ENCODE data around the gene CXCR5. TPM values are rescaled to one million over a fixed set of nuclear protein-coding genes. Genes with fewer than 3 reads are reported as not detected.

The CXCR5 gene
- total RNA-seq, 1 donor from 2014 or later = not detected

DNA sequence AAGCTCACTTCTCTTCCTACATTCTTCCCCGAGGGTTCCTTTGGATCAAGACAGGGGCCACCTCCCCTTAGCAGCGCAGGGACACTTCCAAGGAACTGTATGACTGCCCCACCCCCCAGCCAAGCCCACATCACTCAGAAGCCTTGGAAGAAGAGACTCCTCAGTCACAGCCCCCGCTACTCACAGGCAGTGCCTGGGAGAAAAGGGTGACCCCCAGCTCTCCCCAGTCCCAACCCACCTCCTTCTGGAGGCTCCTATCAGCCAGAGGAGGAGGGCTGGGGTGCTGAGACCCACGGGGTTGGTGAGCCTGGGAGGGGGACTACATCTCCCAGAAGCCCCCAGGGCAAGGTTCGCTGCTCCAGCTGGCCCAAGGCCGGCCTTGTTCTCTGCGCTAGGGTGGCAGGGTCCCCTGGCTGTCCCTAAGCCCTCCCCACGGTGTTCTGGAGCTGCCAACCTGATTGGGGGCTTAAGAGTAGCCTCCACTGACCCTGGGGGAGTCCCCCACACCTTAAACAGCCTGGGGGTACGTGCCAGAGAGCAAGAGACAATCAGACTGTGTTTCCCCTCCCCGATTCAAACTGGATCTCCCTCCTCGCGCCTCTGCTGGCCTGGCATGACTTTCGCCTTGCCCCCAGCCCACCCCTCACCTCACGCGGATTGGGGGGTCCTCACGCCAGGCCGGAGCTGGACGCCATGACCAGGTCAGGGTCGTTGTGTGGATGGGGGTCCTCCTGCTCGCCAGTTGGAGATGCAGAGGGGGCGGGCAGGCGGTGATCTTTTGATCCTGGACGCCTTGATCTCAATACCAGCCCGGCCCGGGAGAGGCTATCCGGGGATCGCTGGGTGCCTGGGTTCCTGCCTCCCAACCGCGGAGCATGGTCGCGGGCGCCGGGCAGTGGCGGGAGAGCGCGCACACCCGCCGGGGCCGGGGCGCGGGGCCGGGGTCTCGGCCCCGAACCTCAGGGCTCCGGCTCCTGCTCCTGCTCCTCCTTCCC is 41.2 kb downstream of the CXCR5 start:
- no peak for DNase-seq (ENCODE audit: extremely low read depth, low read depth, low spot score)

DNA sequence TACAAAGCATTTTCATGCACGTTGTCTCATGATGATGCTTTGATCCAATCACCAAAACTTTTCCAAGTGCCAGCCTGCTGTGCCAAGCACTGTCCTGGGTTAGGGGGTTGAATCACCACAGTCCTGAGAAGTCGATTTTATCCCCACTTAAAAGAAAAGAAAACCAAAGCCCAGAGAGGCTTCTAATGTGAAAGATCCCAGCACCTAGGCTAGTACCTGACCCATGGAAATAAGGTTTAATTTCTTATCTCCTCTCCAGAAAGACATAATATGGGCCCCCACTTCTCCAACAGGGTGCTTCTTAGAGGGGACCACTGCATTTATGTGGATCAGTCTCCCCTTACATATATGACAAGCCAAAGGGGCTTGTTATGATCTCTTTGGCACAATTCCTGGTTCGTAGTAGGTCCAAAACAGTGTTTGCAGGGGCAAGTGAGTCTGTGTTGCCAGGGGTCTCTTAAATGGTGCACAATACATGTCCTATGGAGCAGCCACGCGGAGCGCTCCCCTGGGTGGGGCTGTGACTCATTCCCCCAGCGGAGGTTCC is 43.9 kb downstream of the CXCR5 start:
- no peak for DNase-seq (ENCODE audit: extremely low read depth, low read depth, low spot score)

DNA sequence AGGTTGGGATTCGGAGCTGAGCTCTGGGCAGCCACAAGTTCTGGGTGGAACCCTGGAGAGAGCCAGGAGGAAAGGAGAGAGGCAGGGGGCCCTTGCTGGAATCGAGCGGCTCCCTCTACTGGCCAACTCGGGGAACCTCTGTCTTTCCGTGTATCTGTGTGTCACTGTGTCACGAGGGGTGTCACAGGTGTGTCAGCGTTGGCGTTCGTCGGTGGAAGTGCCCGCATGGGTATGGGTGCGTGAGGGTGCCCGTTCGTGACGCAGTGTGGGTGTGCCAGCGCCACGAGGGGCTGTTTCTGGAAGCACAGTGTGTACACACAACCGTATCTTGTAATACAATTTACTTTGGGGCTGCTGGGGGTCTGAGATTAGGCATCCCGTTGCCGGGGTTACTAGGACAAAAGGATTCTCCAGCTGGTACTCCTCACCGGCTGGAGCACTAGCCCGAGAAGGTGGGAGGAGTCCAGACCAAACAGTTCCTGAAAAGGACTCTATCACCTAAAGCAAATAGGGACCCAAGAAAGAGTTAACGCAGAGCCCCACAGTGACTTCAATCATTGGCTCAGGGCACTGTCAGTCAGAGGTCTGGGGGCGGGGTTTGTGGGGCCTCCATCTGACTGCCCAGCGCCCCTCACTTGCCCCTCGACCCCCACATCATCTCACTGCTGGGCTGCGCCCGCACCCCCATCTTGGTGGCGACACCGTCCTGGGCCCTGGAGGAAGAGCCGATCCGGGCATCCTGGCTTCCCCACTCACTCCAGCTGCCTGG is 44.6 kb downstream of the CXCR5 start:
- no peak for DNase-seq (ENCODE audit: extremely low read depth, low read depth, low spot score)

DNA sequence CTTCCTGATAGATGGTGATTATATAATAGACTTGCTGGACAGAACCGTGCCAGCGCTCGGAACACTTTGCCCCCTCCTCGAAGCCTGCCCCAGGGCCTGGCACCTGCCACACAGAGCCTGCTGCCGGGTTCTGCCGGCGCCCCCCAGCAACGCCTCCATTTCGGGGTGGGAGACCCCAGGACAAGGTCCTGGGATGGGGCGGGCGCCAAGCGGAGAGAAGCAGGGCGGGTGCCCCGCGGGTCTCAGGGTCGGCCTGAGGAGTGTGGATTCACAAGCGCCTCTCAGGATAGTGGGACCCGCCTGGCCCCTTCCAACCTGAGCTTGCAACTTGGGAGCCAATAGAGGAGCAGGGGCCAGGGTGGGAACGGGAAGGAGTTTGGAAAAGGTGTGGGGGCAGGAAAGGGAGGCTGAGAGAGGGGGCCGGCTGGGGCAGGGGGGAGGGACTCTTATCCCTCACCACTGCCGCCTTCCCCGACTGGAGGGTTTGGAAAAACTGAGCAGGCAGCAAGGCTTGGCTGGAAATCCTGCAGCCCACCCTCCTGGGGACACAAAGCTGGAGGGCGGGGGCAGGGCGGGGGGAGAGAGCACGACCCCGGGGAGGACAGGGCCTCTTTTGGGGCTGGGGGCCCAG is 45.3 kb downstream of the CXCR5 start:
- no peak for DNase-seq (ENCODE audit: extremely low read depth, low read depth, low spot score)

DNA sequence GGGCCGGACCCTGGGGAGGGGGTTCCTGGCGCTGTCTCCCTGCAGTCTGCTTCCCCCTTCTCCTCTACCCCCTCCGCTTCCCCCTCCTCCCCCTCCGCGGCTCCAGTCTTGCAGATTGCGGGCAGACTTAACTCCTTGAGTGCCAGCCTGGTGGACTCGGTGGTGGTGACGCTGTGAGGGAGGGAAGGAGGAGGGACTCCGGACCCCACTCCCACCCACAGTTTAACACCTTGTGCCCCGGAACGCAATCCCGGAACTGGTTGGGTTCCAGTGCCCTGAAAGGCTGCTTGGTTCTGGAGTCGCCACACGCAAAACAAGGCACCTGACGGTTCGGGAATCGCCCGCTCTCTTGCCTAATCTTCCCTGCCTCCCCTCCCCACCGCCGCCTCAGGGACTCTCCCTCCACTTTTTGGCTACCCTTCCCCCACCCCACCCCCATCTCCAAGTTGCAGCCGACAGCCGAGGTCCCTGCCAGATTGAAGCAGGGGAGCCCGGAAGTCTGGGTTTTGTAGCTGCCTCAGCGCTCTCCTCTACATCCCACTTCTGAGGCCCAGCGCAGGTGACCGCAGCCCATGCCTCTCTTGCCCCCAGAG is 45.9 kb downstream of the CXCR5 start:
- no peak for DNase-seq (ENCODE audit: extremely low read depth, low read depth, low spot score)

DNA sequence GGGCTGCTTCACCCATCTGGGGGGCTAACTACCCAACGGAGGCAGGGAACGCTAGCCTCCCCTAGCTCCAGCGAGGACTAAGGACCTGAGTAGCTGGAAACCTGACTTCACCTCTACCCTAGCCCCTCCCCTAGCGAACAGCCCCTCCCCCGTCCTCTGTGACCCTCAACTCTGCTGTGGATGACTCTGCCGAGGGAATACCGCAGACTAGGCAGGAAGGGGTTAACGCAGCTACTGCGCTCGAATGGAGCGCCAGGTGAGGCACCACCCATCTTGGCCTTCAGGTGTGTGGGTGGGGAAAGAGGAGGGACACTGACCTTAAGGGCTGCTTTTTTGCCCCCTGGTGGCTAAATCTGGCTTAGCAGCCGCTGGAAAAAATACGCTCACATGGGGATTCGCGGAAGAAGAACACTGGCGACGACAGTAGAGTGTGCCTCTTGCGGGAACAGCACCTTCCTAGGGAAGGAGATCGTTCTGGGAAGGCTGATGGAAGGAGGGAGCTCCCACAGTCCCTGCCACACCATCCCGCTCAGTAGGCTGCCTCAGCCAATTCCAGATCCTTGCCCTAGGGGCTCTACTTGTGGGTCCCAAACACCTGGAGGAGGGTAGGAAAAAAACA is 46.5 kb downstream of the CXCR5 start:
- DNase-seq (ENCODE audit: extremely low read depth, low read depth, low spot score) = no peak

DNA sequence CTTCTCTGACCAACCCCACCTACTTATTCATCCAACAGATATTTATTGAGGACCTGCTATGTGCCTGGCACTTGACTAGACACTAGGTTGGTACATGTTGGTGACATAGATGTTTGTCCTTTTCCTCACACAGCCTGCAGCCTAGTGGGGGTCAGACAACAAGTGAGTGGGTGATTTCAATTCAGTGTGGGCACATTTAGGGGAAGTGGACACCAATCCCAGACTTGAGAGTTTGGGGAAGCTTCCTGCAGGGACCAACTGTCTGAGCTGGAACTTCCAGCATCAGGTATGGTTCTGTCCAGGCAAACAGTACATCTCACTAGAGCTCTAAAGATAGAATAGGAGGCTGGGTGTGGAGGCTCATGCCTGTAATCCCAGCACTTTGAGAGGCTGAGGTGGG is 47.9 kb downstream of the CXCR5 start:
- no peak for DNase-seq (ENCODE audit: extremely low read depth, low read depth, low spot score)

DNA sequence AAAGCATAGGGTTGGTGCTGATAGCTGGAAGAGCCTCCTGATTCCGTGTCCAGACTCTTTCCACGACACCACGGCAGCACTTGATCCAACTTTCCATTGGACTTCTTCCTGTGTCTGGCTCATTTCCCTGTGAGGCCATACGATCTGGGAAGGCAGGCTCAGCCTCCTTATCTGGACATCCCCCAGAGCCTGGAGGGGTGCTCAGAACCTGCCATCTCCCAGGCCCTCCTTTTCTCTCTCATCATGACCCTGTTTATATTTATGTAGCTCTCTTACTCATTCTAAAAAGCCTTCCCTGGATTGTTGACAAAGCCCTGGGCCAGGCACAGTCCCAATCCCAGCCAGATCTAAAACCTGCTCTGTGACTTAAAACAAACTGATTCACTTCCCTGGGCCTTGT is 49.8 kb downstream of the CXCR5 start:
- no peak for DNase-seq (ENCODE audit: extremely low read depth, low read depth, low spot score)

DNA sequence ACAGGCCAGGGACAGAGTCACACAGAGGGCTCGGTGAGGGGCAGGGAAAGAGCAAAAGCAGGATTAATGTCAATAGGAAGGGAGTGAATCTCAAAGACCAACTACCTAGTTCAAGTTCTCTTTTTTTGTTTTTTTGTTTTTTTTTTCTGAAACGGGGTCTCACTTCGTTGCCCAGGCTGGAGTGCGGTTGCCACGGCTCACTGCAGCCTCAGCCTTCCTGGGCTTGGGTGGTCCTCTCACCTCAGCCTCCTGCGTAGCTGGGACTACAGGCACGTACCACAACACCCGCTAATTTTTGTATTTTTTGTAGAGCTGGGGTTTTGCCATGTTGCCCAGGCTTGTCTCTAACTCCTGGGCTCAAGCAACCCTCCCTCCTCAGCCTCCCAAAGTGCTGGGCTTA is 51.7 kb downstream of the CXCR5 start:
- no peak for DNase-seq (ENCODE audit: extremely low read depth, low read depth, low spot score)

DNA sequence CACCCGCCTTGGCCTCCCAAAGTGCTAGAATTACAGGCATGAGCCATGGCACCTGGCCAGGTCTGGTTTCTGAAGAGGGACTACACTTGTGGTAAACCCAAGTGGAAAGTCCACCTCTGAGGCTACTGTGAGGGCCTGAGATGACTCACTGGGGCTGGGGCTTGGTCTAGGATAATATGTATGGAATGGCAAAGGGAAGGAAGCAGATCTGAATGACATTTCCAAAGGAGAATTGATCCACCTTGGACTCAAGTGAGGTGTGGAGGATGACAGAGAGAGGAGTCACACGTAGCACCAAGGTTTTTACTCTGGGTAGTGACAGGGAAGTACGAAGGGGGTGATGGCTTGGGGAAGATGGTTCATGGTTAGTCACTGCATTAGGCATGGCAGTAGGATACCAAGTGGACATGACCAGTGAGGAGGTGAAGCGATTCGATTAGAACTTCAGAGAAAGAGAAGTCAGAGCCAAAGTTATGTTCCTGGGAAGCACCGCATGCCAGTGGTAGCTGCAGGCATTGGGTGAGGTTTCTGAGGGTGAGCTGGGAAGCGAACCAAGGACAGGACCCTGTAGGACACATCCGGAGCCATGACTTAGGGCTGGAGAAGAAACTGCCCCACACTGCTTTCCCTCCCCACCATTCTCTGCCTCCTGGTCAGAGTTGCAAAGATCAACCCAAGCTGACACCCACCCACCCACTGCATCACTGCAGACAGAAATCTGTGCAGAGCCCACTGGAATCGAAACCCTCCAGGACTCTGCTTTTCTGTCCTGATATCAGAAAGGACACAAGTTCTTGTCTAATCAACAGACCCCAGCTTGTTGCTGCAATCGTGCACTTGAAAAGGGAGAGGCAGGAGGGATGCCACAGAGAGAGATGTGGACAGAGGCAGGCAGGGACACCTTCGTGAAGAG is 55.1 kb downstream of the CXCR5 start:
- no peak for DNase-seq (ENCODE audit: extremely low read depth, low read depth, low spot score)

DNA sequence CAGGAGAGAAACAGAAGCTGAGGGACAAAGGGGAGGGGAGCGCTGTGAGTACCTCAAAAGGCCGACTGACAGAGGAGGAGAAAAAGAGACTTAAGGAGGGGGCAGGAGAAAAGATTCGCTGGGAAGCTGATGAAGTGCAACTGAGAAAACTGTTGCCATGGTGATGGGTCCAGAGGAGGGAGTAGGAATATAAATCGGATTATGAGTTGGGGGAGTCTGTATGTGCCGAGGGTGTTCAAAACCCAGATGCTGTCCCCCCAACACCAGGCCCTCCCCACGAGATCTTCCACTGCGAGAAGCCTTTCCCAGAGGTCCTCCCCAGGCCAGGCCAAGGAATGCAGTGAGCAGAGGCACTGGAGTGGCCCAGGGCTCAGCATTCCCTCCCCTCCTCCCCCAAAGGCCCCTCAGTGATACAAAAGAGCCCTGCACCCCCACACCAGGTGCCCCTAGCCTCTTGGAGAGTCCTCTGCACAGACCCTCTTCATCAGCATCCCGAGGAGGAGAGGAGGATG is 55.8 kb downstream of the CXCR5 start:
- no peak for DNase-seq (ENCODE audit: extremely low read depth, low read depth, low spot score)

DNA sequence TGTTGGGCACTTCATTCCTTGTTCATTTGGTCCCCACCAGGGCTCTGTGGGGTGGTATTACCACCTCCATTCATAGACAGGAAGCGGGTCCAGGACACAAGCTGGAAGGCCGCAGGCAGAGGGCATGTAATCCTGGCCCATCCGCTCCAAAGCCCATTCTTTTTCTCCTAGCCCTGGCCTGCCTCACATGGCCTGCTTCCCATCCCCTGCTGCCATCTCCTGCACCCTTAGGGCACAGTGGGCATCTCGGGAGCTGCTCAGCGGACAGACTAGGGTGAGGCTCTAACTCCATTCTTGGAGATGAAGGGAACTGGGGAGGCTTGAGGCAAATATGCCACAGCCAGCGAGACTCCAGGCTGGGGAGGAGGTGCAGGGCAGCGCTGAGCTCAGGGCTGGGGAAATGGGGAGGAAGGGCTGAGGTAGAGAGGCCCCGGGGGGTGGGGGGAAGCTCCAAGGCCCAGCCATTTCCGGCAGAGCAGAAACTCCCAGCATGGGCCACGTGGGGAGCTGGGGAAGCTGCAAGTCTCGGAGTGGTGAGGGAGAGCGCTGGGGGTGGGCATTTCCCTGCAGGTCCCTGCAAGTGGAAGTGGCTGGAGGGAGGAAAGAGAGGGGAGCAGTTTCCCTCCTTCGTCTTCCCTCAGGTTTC is 56.4 kb downstream of the CXCR5 start:
- no peak for DNase-seq (ENCODE audit: extremely low read depth, low read depth, low spot score)

DNA sequence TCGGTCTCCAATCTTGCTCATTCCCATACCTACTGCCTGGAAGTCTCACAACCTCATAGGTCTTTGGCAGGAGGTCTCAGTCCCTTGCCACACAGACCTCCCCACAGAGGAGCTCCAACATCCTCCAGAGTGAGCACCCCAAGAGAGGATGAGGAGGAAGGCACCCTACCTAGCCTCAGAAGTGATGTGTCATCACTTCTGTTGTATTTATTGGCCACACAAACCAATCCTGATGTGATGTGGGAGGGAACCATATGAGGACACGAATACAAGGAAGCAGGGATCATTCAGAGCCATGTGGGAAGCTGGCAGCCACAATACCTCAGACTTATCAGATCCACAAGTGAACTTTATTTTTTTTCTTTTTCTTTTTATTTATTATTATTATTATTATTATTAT is 63.4 kb downstream of the CXCR5 start:
- DNase-seq (ENCODE audit: extremely low read depth, low read depth, low spot score) = no peak

Other genes starting within 250 kb of the CXCR5 start
- gene TREH, start 204.2 kb upstream of the CXCR5 start, total RNA-seq = not detected in 2 replicates
- 101 and 110 TPM in 2 replicates for gene DDX6, start 92.7 kb upstream of the CXCR5 start, total RNA-seq
- gene BCL9L, start 42.0 kb downstream of the CXCR5 start, total RNA-seq = 30.8 and 39.1 TPM in 2 replicates
- not detected in 2 replicates for gene UPK2, start 72.4 kb downstream of the CXCR5 start, total RNA-seq
- not detected in 2 replicates for gene FOXR1, start 87.9 kb downstream of the CXCR5 start, total RNA-seq
- gene CENATAC, start 114.2 kb downstream of the CXCR5 start, total RNA-seq = 6.4 and 16.6 TPM in 2 replicates
- gene RPS25, start 134.5 kb downstream of the CXCR5 start, total RNA-seq = 1,518 and 2,158 TPM in 2 replicates
- gene TRAPPC4, start 134.9 kb downstream of the CXCR5 start, total RNA-seq = 76.3 and 91.1 TPM in 2 replicates
- 19.0 and 23.0 TPM in 2 replicates for gene SLC37A4, start 147.0 kb downstream of the CXCR5 start, total RNA-seq
- gene HYOU1, start 173.3 kb downstream of the CXCR5 start, total RNA-seq = 144 and 195 TPM in 2 replicates
- 36.9 and 40.3 TPM in 2 replicates for gene VPS11, start 183.9 kb downstream of the CXCR5 start, total RNA-seq
- gene HMBS, start 201.0 kb downstream of the CXCR5 start, total RNA-seq = 8.6 and 10.1 TPM in 2 replicates
- 18.6 and 45.5 TPM in 2 replicates for gene DPAGT1, start 218.0 kb downstream of the CXCR5 start, total RNA-seq
- gene C2CD2L, start 223.5 kb downstream of the CXCR5 start, total RNA-seq = 8.9 and 13.2 TPM in 2 replicates
- 13.0 and 17.3 TPM in 2 replicates for gene HINFP, start 237.7 kb downstream of the CXCR5 start, total RNA-seq